Activated CD4-positive, CD25-positive, alpha-beta regulatory T cell treated with anti-CD3 and anti-CD28 coated beads, Interleukin-2, amount 50 U/mL, for 72 hours (primary cell): ENCODE results near the gene CD14.
"Not testable (repeated sequence)": the region's sequence is repeated elsewhere in the genome, so short reads cannot be mapped to it uniquely, and the experiment has no call there.

Source experiments
- DNase-seq: peaks from one replicate; pipeline ENCODE4 v3.0.0; 2021

Gene CD14

DNA sequence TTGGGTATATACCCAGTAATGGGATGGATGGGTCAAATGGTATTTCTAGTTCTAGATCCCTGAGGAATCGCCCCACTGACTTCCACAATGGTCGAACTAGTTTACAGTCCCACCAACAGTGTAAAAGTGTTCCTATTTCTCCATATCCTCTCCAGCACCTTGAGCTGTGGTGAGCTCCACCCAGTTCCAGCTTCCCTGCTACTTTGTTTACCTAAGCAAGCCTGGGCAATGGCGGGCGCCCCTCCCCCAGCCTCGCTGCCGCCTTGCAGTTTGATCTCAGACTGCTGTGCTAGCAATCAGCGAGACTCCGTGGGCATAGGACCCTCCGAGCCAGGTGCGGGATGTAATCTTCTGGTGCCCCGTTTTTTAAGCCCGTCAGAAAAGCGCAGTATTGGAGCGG lies 39.9 kb downstream of the CD14 start:
- not testable (repeated sequence) for DNase-seq

GRCh38 chr5:140591747-140592372 lies 41.1 kb downstream of the CD14 start:
- no peak for DNase-seq

- DNase-seq: no peak
These were observed 42.1 kb downstream of the CD14 start for GRCh38 chr5:140590861-140591260.

DNA sequence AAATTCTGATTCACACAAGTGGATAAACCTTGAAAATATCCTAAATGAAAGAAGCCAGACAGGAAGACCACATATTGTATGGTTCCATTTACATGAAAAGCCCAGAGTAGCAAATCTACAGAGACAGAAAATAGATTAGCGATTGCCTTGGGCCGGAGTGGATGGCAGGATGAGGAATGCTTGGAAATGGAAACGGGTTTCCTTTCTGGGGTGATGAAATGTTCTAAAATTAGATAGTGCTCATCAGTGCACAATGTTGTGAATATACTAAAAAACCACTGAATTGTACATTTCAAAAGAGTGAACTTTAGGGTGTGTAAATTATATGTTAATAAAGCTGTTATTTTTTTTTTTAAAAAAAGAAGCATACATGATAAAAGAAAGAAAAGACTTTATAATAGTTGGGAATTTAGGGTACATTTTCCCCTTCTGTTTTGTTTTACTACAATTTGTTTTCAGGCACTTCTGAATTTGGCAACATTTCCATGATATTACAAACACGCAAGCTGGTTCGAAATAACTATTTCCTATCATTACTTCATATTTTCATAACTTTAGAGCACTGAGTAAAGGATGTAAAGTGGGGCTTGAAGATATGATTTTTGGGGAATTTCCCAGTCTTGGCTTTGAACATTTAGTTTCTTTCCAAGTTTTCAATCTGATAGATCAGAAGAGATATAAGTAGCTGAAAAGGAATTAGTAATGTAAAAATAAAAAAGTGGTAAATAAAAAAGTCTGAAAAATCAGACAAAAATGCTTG lies 44.5 kb downstream of the CD14 start:
- DNase-seq: no peak

- DNase-seq: no peak
These were observed 45.5 kb downstream of the CD14 start for GRCh38 chr5:140587495-140587894.
